Measurements from ENCODE around the gene ANKRD18B.
"Not testable (repeated sequence)": the region's sequence is repeated elsewhere in the genome, so short reads cannot be mapped to it uniquely, and the experiment has no call there.

Gene ANKRD18B

DNA sequence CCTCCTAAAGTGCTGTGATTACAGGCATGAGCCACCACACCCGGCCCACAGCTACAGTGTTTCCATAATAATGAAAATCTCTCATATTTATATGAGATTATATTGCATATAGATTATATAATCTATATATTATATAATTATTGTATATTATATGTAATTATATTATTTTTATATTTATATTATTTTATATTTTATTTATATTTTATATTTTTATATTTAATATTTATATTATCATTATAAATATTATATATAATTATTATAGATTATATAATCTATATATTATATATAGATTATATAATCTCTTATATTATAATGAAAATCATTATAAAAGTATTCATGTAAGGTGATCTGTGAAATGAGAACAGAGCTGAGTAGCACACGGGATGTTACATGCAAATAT is 11.5 kb downstream of the ANKRD18B start:
- no peak for DNase-seq

DNA sequence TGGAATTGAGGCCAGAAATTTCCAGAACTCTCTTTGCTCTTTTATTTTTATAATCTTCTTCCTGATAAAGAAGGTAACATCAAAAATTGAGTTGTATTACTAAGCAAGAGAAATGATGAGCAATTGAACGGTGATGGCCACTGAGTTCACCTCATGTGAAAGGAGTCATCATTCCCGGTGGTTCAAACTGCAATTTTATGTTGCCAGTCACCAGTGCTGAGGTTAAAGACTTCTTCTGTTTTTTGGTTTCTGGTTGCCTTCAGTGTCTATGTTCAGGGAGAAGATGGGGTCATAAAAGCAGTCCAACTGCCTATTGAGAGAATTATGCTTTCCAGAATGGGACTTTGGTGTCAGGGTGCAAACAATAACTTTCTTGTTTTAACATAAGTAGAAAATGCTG is 19.4 kb downstream of the ANKRD18B start:
- DNase-seq: not testable (repeated sequence)

GRCh38 chr9:33545715-33546114 is 21.7 kb downstream of the ANKRD18B start:
- DNase-seq: not testable (repeated sequence)

DNA sequence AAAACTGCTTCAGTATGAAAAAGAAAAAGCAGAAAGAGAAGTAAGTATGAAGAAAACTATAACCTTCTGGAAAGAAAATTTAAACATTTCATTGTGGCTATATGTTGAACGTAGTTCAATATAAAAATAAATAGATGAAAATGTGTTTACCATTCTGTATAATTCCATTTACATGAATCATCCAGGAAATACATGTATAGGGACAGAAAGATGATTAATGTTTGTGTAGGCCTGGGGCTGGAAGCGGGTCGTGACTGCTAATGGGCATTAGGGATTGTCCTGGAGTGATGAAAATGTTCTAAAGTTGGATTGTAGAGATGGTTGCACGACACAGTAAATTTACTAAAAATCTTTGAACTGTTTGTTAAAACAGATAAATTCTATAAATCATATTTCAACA is 24.8 kb downstream of the ANKRD18B start:
- DNase-seq: not testable (repeated sequence)

- not testable (repeated sequence) for DNase-seq
These were observed 25.4 kb downstream of the ANKRD18B start for GRCh38 chr9:33549418-33549817.

- DNase-seq: not testable (repeated sequence)
These were observed 27.1 kb downstream of the ANKRD18B start for GRCh38 chr9:33551183-33551582.

- not testable (repeated sequence) for DNase-seq
These were observed 28.3 kb downstream of the ANKRD18B start for GRCh38 chr9:33552315-33552725.

- not testable (repeated sequence) for DNase-seq
These were observed 36.2 kb downstream of the ANKRD18B start for GRCh38 chr9:33560217-33560616.

DNA sequence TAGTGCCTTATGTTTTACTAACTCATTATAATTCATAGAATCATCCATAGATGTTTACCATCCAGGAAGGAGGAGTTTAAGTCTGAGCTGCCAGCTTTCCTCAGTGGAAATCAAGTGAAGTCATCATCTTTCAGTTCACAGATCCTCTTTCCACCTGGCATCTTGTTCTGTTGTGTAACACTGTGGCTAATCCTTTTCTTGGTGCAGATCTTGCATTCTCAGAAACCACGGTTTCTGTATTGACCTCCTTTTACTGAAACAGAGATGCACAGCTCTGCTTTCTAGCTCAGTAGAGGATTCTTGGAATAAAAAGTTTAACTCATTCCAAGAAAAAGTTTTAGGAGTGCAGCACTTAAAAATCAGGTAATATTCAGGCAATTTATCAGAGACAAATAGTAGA is 38.1 kb downstream of the ANKRD18B start:
- DNase-seq: not testable (repeated sequence)

DNA sequence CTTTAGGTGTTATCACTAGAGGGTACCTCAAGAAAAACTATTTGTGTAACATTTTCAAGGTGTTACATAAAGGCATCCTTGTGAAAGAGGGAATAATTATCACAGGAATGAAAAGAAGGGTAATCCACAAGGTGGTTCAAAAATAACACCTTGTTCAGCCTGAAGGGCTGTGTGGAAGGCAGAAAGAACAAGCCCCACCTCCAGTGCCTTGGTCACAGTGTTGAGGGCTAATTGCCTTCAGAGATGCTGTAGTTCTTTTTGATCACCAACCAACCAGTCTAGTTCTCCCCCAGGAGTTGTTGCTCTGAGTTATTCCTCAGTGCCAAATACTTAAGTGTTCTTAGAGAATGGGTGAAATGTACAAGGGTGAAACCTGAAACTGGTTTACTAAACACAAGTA is 43.7 kb downstream of the ANKRD18B start:
- DNase-seq: not testable (repeated sequence)

DNA sequence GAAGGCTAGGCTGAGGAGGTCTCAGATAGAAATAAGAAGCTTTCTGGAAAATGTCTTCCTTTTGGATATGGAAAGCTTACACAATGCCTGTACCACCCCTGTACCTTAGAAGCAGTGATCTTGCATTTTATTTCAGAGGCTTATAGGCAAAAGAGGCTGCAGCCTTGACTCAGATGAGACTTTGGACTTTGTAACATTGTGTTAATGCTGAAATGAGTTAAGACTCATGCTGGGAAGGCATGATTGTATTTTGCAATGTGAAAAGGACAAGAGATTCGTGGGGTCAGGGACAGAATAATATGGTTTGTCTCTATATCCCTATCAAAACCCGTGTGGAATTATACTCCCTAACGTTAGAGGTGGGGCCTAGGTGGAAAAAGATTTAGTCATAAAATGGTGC is 53.7 kb downstream of the ANKRD18B start:
- not testable (repeated sequence) for DNase-seq

DNA sequence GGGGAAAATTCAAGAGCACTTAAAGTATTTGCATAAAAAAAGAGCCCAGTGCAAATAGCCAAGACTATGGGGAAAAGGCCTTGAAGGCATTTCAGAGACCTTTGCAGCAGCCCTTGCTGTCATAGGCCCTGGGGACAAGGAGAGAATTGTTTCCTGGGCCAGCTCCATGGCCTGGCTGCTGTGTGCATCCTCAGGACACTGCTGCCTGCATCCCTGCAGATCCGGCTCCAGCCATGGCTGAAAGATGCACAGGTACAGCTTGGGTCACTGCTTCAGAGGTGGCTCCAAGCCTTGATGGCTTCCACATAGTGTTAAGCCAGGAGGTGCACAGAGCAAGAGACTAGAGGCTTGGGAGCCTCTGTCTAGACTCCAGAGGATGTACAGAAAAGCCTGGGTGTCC is 55.9 kb downstream of the ANKRD18B start:
- DNase-seq: not testable (repeated sequence)

GRCh38 chr9:33582686-33583085 is 58.6 kb downstream of the ANKRD18B start:
- not testable (repeated sequence) for DNase-seq

- not testable (repeated sequence) for DNase-seq
These were observed 62.1 kb downstream of the ANKRD18B start for GRCh38 chr9:33586128-33586527.

DNA sequence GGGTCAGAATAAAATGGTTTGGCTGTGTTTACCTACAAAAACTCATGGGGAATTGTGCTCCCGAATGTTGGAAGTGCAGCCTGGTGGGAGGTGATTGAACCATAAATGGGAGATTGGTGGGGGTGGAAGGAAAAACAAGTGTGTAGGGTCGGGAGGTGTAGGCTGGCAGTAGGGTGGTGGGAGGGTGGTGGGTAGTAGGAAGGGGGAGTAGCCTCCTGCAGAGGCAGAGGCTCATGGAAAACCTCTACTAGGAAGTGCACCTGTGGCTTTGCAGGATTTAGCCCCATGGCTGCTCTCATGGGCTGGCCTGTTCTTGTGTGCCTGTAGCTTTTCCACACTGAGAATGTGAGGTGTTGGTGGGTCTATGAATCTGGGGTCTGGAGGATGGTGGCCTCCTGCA is 63.7 kb downstream of the ANKRD18B start:
- not testable (repeated sequence) for DNase-seq

DNA sequence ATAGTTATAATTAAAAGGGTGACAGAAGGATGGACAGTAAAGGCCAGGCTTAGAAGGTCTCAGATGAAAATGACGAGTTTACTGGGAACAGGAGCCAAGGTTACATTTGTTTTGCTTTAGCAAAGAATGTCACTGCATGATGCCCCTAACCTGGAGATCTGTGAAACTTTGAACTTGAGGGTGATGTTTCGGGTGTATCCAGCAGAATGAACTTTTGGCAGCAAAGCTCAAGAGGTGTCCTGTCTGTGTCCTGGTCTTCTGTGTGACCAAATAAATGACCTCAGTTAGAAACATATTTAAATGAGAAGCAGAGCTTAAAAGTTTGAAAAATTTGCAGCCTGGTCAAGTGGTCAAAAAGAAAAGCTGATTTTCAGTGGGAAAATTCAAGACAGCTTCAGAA is 64.8 kb downstream of the ANKRD18B start:
- DNase-seq: not testable (repeated sequence)

DNA sequence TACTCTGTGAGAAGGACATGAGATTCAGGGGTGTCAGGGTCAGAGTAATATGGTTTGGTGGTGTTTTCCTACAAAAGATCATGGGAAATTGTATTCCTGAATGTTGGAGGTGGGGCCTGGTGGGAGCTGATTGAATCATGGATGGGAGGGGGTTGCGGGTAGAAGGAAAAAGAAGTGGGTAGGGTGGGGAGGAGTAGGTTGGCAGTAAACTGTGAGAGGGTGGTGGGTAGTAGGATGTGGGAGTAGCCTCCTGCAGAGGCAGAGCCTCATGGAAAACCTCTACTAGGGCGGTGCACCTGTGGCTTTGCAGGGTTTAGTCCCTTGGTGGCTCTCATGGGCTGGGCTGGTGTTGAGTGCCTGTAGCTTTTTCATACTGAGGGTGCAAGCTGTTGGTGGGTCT is 66.8 kb downstream of the ANKRD18B start:
- not testable (repeated sequence) for DNase-seq

DNA sequence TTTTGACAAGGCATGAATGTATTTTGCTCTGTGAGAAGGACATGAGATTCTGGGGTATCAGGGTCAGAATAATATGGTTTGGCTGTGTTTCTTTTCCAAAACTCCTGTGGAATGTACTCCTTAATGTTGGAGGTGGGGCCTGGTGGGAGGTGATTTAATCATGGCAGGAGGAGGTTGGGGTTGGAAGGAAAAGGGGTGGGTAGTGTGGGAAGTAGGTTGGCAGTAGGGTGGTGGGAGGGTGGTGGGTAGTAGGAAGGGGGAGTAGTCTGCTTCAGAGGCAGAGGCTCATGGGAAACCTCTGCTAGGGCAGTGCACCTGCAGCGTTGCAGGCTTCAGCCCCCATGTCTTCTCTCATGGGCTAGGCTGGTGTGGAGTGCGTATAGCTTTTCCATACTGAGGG is 72.9 kb downstream of the ANKRD18B start:
- not testable (repeated sequence) for DNase-seq

GRCh38 chr9:33597386-33597785 is 73.3 kb downstream of the ANKRD18B start:
- DNase-seq: not testable (repeated sequence)

DNA sequence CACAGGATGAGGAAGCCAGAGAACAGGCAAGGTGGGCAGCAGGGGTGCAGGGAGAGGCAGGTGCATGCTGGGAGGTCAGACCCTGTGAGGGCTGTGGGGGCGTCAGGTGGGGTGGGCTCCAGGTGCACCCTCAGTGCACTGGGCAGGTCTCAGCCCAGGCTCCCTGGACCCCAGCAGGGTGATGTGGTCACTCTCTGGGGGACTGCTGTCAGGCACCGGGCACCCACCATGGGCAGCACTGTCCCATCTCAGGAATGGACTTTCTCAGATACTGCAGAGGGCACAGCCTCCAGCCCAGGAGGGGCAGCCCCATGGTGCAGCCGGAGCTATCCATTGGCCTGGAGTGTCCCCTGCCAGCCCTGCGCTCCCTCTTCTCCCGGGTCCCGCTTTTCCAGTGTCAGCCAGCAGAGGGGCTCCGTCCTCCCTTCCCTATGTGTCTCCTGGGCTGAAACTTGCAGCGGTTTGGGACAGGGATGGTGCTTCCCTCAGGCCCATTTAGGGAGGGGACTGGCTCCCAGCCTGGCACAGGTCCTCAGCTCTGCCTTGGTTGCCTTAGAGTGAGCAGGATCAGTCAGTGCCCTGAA is 74.8 kb downstream of the ANKRD18B start:
- DNase-seq: not testable (repeated sequence)

DNA sequence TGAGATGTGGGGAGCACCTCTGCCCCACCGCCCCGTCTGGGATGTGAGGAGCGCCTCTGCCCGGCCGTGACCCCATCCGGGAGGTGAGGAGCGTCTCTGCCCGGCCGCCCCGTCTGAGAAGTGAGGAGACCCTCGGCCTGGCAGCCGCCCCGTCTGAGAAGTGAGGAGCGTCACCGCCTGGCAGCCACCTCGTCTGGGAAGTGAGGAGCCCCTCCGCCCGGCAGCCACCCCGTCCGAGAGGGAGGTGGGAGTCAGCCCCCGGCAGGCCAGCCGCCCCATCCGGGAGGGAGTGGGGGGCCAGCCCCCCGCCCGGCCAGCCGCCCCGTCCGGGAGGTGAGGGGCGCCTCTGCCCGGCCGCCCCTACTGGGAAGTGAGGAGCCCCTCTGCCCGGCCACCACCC is 76.9 kb downstream of the ANKRD18B start:
- not testable (repeated sequence) for DNase-seq

DNA sequence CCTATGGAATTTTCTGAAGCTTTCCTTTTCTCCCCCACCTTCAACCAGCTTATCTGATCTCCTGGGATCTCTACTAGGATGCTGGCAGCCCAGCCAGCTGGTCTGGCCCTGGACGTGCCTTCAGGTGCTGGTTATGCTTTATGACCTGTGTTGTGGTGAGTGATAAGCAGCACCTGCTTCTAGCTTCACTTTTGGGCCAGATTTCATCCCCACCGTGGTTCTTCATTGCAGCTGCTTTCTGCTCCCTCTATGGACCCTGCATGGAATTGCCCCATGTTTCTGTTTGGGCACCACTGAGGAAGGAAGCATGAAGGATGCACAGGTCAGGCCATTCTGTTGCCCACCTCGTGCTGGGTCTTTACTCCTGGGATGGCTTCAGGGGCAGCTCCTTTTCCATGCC is 80.2 kb downstream of the ANKRD18B start:
- not testable (repeated sequence) for DNase-seq

DNA sequence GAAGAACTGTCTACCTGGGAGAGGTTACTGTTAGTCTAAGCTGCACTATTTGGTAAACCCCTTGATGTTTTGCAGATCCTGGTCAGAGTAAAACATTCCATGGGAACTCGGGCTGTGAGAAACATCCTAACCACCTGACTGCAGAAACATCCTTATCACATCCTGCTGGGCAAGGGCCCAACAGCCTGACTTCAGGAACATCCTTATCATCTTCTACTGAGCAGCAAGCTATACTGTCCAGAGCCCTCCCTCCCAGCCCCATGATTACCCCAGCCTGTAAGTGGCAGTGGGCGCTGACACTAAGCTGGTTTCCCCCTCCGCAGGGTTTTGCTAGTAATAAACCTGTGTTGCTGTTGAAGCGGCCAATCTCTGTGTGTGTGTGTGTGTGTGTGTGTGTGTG is 80.9 kb downstream of the ANKRD18B start:
- DNase-seq: not testable (repeated sequence)

- DNase-seq: no peak
These were observed 87.3 kb downstream of the ANKRD18B start for GRCh38 chr9:33611358-33611757.

DNA sequence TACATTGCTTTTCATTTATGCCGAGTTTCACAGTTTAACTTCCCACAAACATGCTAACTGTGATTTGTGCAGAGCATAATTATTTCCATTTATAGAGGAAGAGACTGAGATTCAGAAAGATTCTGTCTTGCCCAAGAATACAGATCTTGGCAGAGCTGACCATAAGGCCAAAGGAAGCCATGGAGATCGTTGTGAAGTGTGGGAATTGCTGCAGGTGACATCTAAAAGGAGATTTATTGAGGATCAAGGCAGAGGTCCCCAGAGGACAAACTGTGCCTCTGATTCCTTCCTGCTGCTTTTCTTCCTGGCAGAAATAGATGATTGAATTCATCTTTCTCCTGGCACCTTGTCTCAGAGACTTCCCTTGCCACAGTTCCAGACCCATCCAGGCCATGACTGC is 88.4 kb downstream of the ANKRD18B start:
- not testable (repeated sequence) for DNase-seq

All from activated CD4-positive, alpha-beta T cell treated with anti-CD3 and anti-CD28 coated beads for 4 hours (primary cell).